HCT116 (cell line): ENCODE results near the gene KLHL25. TPM values are rescaled to one million over a fixed set of nuclear protein-coding genes. Genes with fewer than 3 reads are reported as not detected.
"Not testable (repeated sequence)": the region's sequence is repeated elsewhere in the genome, so short reads cannot be mapped to it uniquely, and the experiment has no call there.

Experiments used
- ATAC-seq: fragments of 200-7000 bp; cut with Tn5 transposase; 2 replicates; pipeline ENCODE4 v1.9.1; 2020; ENCODE audit warnings: mild to moderate bottlenecking, moderate library complexity
- BruUV-seq: library from RNA; stranded (reverse); fragments of 400-500 nt; replicated peaks from 2 replicates; lab custom pipeline; 2021; lab: Mats Ljungman, UMichigan
- CTCF ChIA-PET: fragments of 300-600 bp; sonication (Branson Sonifier 250); formaldehyde crosslinking; loops from one replicate; lab custom pipeline; 2021; ENCODE audit warnings: antibody characterized with exemption; lab: Charles Lee
- POLR2A ChIA-PET: fragments of 300-600, 350-600 bp; sonication (Branson Sonifier 250); formaldehyde crosslinking; loops from one replicate; lab custom pipeline; 2021; ENCODE audit warnings: antibody characterized with exemption; lab: Charles Lee
- RAD21 ChIA-PET, 2 experiments: fragments of 300-600 bp; sonication (Branson Sonifier 250); formaldehyde crosslinking; loops; one replicate each; lab custom pipeline; 2023; ENCODE audit warnings: low total read pairs in 2 of 2; ENCODE audit not compliant: uncharacterized antibody in 2 of 2, unreplicated experiment in 2 of 2, low non-redundant PET in 1 of 2; lab: Charles Lee
- DNase-seq: peaks from one replicate; pipeline ENCODE4 v3.0.0-alpha.2; 2010; ENCODE audit warnings: low read depth, low spot score
- H2AFZ ChIP-seq: fragments of 200-600 bp; shearing (Covaris generic), sonication (generic); 2 replicates; pipeline ENCODE4 v1.6.1; 2017; ENCODE audit warnings: low read depth, mixed run types, mixed read lengths, antibody characterized with exemption, low read length; ENCODE audit not compliant: poor library complexity, severe bottlenecking
- H3K27ac ChIP-seq: 2 replicates; pipeline ENCODE4 v1.5.1; 2012; ENCODE audit warnings: low read depth, low read length
- H3K27me3 ChIP-seq: fragments of 200-600 bp; sonication (generic); 2 replicates; pipeline ENCODE4 v1.6.1; 2016; ENCODE audit warnings: mixed run types, low read length, mixed read lengths; ENCODE audit not compliant: insufficient read depth
- H3K36me3 ChIP-seq, 2 experiments: fragments of 200-500 bp in 1 of 2; fragments of 200-600 bp in 1 of 2; sonication (Bioruptor generic) in 1 of 2; sonication (generic) in 1 of 2; 2 replicates each; pipeline versions ENCODE4 v1.5.1 to v1.6.1; 2014 to 2016; ENCODE audit warnings: low read length in 2 of 2, inconsistent platforms in 1 of 2, mixed read lengths in 1 of 2, mixed run types in 1 of 2; ENCODE audit not compliant: insufficient read depth in 2 of 2, control insufficient read depth in 1 of 2
- H3K4me1 ChIP-seq, 2 experiments: fragments of 200-600 bp in 1 of 2; sonication (generic) in 1 of 2; 2 replicates each; pipeline versions ENCODE4 v1.5.1 to v1.6.1; 2012 to 2017; ENCODE audit warnings: low read length in 2 of 2, inconsistent platforms in 1 of 2, mild to moderate bottlenecking in 1 of 2, mixed read lengths in 1 of 2, mixed run types in 1 of 2, moderate library complexity in 1 of 2; ENCODE audit not compliant: insufficient read depth in 2 of 2, control insufficient read depth in 1 of 2
- H3K4me2 ChIP-seq: fragments of 200-600 bp; sonication (generic); 2 replicates; pipeline ENCODE4 v1.6.1; 2017; ENCODE audit warnings: mixed run types, low read length, mixed read lengths
- H3K4me3 ChIP-seq, 2 experiments: fragments of 200-600 bp in 1 of 2; sonication (generic) in 1 of 2; replicated peaks in 1 of 2; 2 replicates each; pipeline ENCODE4 v1.5.1; 2011 to 2016; ENCODE audit warnings: low read length in 2 of 2, control low read depth in 1 of 2, low read depth in 1 of 2, mild to moderate bottlenecking in 1 of 2, mixed read lengths in 1 of 2, mixed run types in 1 of 2
- H3K79me2 ChIP-seq: fragments of 200-600 bp; sonication (generic); 2 replicates; pipeline ENCODE4 v1.6.1; 2017; ENCODE audit warnings: mild to moderate bottlenecking, mixed run types, low read length, moderate library complexity, mixed read lengths; ENCODE audit not compliant: insufficient read depth
- H3K9ac ChIP-seq: fragments of 200-600 bp; sonication (generic); 2 replicates; pipeline ENCODE4 v1.6.1; 2016; ENCODE audit warnings: low read length, mixed read lengths
- H3K9me2 ChIP-seq: fragments of 200-600 bp; sonication (generic), shearing (Covaris generic); 2 replicates; pipeline ENCODE4 v1.6.1; 2017; ENCODE audit warnings: mixed run types, mild to moderate bottlenecking, moderate library complexity; ENCODE audit not compliant: insufficient read depth
- H3K9me3 ChIP-seq, 2 experiments: fragments of 200-500 bp in 1 of 2; fragments of 200-600 bp in 1 of 2; sonication (Bioruptor generic) in 1 of 2; sonication (generic) in 1 of 2; 2 replicates each; pipeline ENCODE4 v1.6.1; 2014 to 2017; ENCODE audit warnings: low read length in 2 of 2, mixed read lengths in 2 of 2, inconsistent platforms in 1 of 2, low read depth in 1 of 2, mild to moderate bottlenecking in 1 of 2, mixed run types in 1 of 2, moderate library complexity in 1 of 2; ENCODE audit not compliant: control insufficient read depth in 1 of 2, insufficient read depth in 1 of 2
- H4K20me1 ChIP-seq: fragments of 200-600 bp; sonication (generic), shearing (Covaris generic); 2 replicates; pipeline ENCODE4 v1.6.1; 2017; ENCODE audit warnings: mixed run types, mild to moderate bottlenecking, moderate library complexity; ENCODE audit not compliant: insufficient read depth
- CBX3 ChIP-seq: IDR thresholded peaks from 2 replicates; pipeline ENCODE4 v1.6.1; 2012; ENCODE audit warnings: low read depth
- CTCF ChIP-seq, 3 experiments: fragments of 200-600 bp in 1 of 3; sonication (generic) in 1 of 3; IDR thresholded peaks in 2 of 3; conservative IDR thresholded peaks in 1 of 3; 2 replicates each; pipeline ENCODE4 v1.5.1; 2012 to 2017; ENCODE audit warnings: low read depth in 2 of 3, low read length in 2 of 3, antibody characterized with exemption in 1 of 3, borderline replicate concordance in 1 of 3, control low read depth in 1 of 3, mild to moderate bottlenecking in 1 of 3, mixed read lengths in 1 of 3, mixed run types in 1 of 3, moderate library complexity in 1 of 3; ENCODE audit not compliant: insufficient read depth in 1 of 3
- EZH2 ChIP-seq: fragments of 200-600 bp; sonication (generic); IDR thresholded peaks from 2 replicates; pipeline ENCODE4 v1.6.1; 2017; ENCODE audit warnings: antibody characterized with exemption, mixed run types
- EZH2phosphoT487 ChIP-seq: fragments of 200-600 bp; IDR thresholded peaks from 2 replicates; pipeline ENCODE4 v1.6.1; 2018; ENCODE audit warnings: antibody characterized with exemption, borderline replicate concordance
- FOSL1 ChIP-seq: IDR thresholded peaks from 2 replicates; pipeline ENCODE4 v1.6.1; 2012; ENCODE audit warnings: low read depth
- RAD21 ChIP-seq: IDR thresholded peaks from 2 replicates; pipeline ENCODE4 v1.6.1; 2012; ENCODE audit warnings: low read depth, mild to moderate bottlenecking
- SIN3A ChIP-seq: IDR thresholded peaks from 2 replicates; pipeline ENCODE4 v1.6.1; 2012; ENCODE audit warnings: low read depth
- SP1 ChIP-seq: IDR thresholded peaks from 2 replicates; pipeline ENCODE4 v1.6.1; 2012; ENCODE audit warnings: low read depth
- SRF ChIP-seq: IDR thresholded peaks from 2 replicates; pipeline ENCODE4 v1.6.1; 2012; ENCODE audit warnings: low read depth
- TCF7L2 ChIP-seq: IDR thresholded peaks from 2 replicates; pipeline ENCODE4 v1.7.0; 2011; ENCODE audit warnings: borderline replicate concordance, inconsistent platforms; ENCODE audit not compliant: insufficient read depth, insufficient read length; ENCODE audit errors: extremely low read depth
- ZNF274 ChIP-seq: fragments of 200-500 bp; sonication (Bioruptor generic); IDR thresholded peaks from 2 replicates; pipeline ENCODE4 v1.6.1; 2014; ENCODE audit warnings: mild to moderate bottlenecking, low read depth, low read length, inconsistent platforms
- intact Hi-C: fragments of 100-400 bp; cut with micrococcal nuclease; formaldehyde crosslinking; loops from 2 replicates; pipeline ENCODE4 v1.10.0; 2022
- total RNA-seq: library from RNA; stranded (reverse); gene quantifications from one replicate; pipeline ENCODE4 v1.2.1, GENCODE V29; 2021; ENCODE audit not compliant: unreplicated experiment

Gene KLHL25
- total RNA-seq, 1 experiment from 2014 or later: 5.3 TPM

DNA sequence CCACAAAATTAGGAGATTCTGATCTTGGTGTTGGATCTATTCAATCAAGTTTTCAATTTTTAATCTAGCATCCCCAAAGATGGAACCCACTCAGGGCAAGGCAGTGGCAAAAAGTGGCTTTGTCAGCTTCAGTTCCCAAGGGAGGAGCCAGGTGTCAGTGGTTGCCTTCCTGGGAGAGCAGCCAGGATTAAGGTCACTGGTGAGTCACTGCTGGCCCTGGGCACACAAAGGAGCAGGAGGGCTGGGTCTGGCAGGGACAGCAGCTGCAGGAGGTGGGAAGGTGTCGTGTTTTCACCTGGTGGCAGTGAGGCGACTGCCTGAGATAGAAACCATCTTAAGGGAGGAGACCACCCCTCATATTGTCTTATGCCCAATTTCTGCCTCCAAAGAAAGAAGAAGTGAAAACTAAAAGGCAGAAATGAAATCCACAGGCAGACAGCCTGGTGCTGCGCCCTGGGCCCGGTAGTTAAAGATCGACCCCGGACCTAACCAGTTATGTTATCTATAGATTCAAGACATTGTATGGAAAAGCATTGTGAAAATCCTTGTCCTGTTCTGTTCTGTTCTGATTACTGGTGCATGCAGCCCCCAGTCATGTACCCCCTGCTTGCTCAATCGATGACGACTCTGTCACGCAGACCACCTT lies 5.9 kb upstream of the KLHL25 start (continued):
- TF ChIP-seq TCF7L2 (no peak), EZH2 (no peak), RAD21 (peak; percentile 66), EZH2phosphoT487 (no peak), CBX3 (peak; percentile 43; the same call in 1 of the 2 replicates), ZNF274 (no peak), SIN3A (no peak), CTCF (IDR thresholded peaks at IDR 0.05 in 2 of 3, conservative IDR thresholded peaks at IDR 0.05 in 1 of 3; ENCODE audit: borderline replicate concordance in 1 of 3, insufficient read depth in 1 of 3, low read depth in 2 of 3, low read length in 2 of 3) (peak; percentile 33 to 51 (median 38); a peak in 4 of 6 replicates), FOSL1 (peak; percentile 77), SP1 (peak; percentile 58), SRF (no peak)

DNA sequence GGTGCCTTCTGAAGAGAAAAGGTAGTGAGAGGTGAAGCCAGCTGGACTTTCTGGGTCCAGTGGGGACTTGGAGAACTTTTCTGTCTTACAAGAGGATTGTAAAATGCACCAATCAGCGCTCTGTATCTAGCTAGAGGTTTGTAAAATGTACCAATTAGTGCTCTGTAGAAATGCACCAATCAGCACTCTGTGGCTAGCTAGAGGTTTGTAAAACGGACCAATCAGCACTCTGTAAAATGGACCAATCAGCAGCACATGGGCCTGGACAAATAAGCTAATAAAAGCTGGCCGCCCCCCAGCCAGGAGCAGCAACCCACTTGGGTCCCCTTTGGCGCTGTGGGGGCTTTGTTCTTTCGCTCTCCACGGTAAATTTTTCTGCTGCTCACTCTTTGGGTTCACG lies 1.6 kb upstream of the KLHL25 start:
- H2AFZ ChIP-seq: peak overlapping the region; percentile 98
- peak; percentile 18; the same call in 1 of the 2 replicates for TF ChIP-seq SP1
- TF ChIP-seq, all 23 proteins: peak for 1; not testable (repeated sequence) for 22
- POLR2A ChIA-PET: interaction anchor here (0.9 kb wide), 1 partner anchor 10 kb away, joined by 5 read pairs; no protein-coding TSS in a partner anchor
- H3K9ac ChIP-seq, H3K27ac ChIP-seq, BruUV-seq, H3K27me3 ChIP-seq, intact Hi-C loops, H4K20me1 ChIP-seq, H3K9me3 ChIP-seq, ATAC-seq, DNase-seq, H3K9me2 ChIP-seq, H3K4me3 ChIP-seq, H3K36me3 ChIP-seq: not testable (repeated sequence)
- CTCF ChIA-PET: interaction anchor here (2.3 kb wide), 1 partner anchor 44 kb away, joined by 6 read pairs; no protein-coding TSS in a partner anchor
- Histone ChIP-seq H3K4me2 (peak overlapping the region; percentile 79), H3K4me1 (peaks cover 25 to 39% of the 10 kb centered on the region in 2 experiments; a peak in 3 of 4 replicates), H3K79me2 (peaks cover 20% of the 10 kb centered on the region)
- RAD21 ChIA-PET: interaction anchor here in 1 of 2 experiments (0.7 kb wide), 1 partner anchor 10 kb away, joined by 3 read pairs; no protein-coding TSS in a partner anchor
